K562 (cell line): ENCODE results near the gene MAST4. TPM values are rescaled to one million over a fixed set of nuclear protein-coding genes. Genes with fewer than 3 reads are reported as not detected.

ENCODE experiments used
- ATAC-seq: fragments of 200-7000 bp; cut with Tn5 transposase; 3 replicates; pipeline ENCODE4 v1.9.1; 2020; ENCODE audit warnings: moderate library complexity
- BruUV-seq: library from RNA; stranded (reverse); fragments of 400-500 nt; replicated peaks from 2 replicates; lab custom pipeline; 2021; lab: Mats Ljungman, UMichigan
- CTCF ChIA-PET: fragments of 300-600 bp; formaldehyde crosslinking; extraction: SDS; loops from one replicate; lab custom pipeline; 2021; ENCODE audit warnings: low intra/inter-chr PET ratio; lab: Yijun Ruan, JAX
- POLR2A ChIA-PET: fragments of 300-600, 350-650 bp; sonication (Branson Sonifier 250); formaldehyde crosslinking; extraction: SDS; loops from one replicate; lab custom pipeline; 2021; ENCODE audit warnings: antibody characterized with exemption, inconsistent platforms; lab: Yijun Ruan, JAX
- DNase-seq, 4 experiments: peaks; one replicate each; pipeline versions ENCODE4 v3.0.0 to v3.0.0-alpha.2; 2011 to 2018; ENCODE audit warnings: low spot score in 3 of 4, mixed read lengths in 3 of 4; ENCODE audit errors: extremely low read depth in 1 of 4
- FAIRE-seq: peaks from 2 replicates; lab custom pipeline; 2011; peaks lifted over from hg19 to GRCh38; lab: Jason Lieb, UNC
- H2AFZ ChIP-seq: 2 replicates; pipeline ENCODE4 v1.6.0; 2011; ENCODE audit warnings: low read depth, low read length, control low read depth, inconsistent platforms
- H3K27ac ChIP-seq: fragments of 200-600 bp; 3 replicates; pipeline ENCODE4 v1.8.0; 2011; ENCODE audit warnings: low read depth, mild to moderate bottlenecking, control low read depth, inconsistent platforms, low read length, moderate library complexity, mixed read lengths; ENCODE audit errors: extremely low read depth
- H3K27me3 ChIP-seq, 2 experiments: fragments of 300-600 bp in 1 of 2; 2 replicates in 1 of 2; 3 replicates in 1 of 2; pipeline versions ENCODE4 v1.6.0 to v1.8.0; 2011; ENCODE audit warnings: inconsistent platforms in 2 of 2, low read length in 2 of 2, mild to moderate bottlenecking in 1 of 2, mixed read lengths in 1 of 2, moderate library complexity in 1 of 2; ENCODE audit not compliant: control insufficient read depth in 2 of 2, insufficient read depth in 2 of 2
- H3K36me3 ChIP-seq: fragments of 300-600 bp; 3 replicates; pipeline ENCODE4 v1.8.0; 2011; ENCODE audit warnings: mild to moderate bottlenecking, low read length, inconsistent platforms; ENCODE audit not compliant: control insufficient read depth, insufficient read depth
- H3K4me1 ChIP-seq, 2 experiments: fragments of 200-600 bp in 1 of 2; replicated peaks in 1 of 2; 2 replicates in 1 of 2; 3 replicates in 1 of 2; pipeline versions ENCODE4 v1.5.1 to v1.8.0; 2011; ENCODE audit warnings: inconsistent platforms in 2 of 2, low read length in 2 of 2, mild to moderate bottlenecking in 1 of 2, mixed read lengths in 1 of 2, moderate library complexity in 1 of 2; ENCODE audit not compliant: control insufficient read depth in 2 of 2, insufficient read depth in 2 of 2
- H3K4me2 ChIP-seq: 2 replicates; pipeline ENCODE4 v1.6.1; 2011; ENCODE audit warnings: low read length, control low read depth, inconsistent platforms, mixed read lengths; ENCODE audit not compliant: insufficient read depth
- H3K4me3 ChIP-seq: fragments of 200-600 bp; sonication (generic), shearing (Covaris generic); 2 replicates; pipeline ENCODE4 v1.5.1; 2016; ENCODE audit warnings: control low read depth, inconsistent platforms
- H3K79me2 ChIP-seq: fragments of 200-600 bp; 3 replicates; pipeline ENCODE4 v1.8.0; 2011; ENCODE audit warnings: low read length, inconsistent platforms; ENCODE audit not compliant: control insufficient read depth, insufficient read depth
- H3K9ac ChIP-seq, 2 experiments: 2 replicates each; pipeline versions ENCODE4 v1.6.0 to v1.6.1; 2011; ENCODE audit warnings: low read depth in 2 of 2, low read length in 2 of 2, control low read depth in 1 of 2, inconsistent platforms in 1 of 2, mild to moderate bottlenecking in 1 of 2, mixed read lengths in 1 of 2; ENCODE audit not compliant: insufficient read depth in 1 of 2
- H3K9me1 ChIP-seq: one replicate; pipeline ENCODE4 v1.6.0; 2011; ENCODE audit warnings: inconsistent platforms, mild to moderate bottlenecking, low read length, moderate library complexity; ENCODE audit not compliant: control insufficient read depth, insufficient read depth
- H3K9me3 ChIP-seq: replicated peaks from 2 replicates; pipeline ENCODE4 v1.5.1; 2011; ENCODE audit warnings: low read depth, low read length, inconsistent platforms; ENCODE audit not compliant: control insufficient read depth, insufficient read depth
- H4K20me1 ChIP-seq: replicated peaks from 2 replicates; pipeline ENCODE4 v1.6.1; 2011; ENCODE audit warnings: low read length, inconsistent platforms, mixed read lengths; ENCODE audit not compliant: control insufficient read depth, insufficient read depth
- ESRRA ChIP-seq: fragments of 450-650 bp; IDR thresholded peaks from 2 replicates; pipeline ENCODE4 v1.6.1; 2014; ENCODE audit warnings: low read depth, mild to moderate bottlenecking, moderate library complexity, borderline replicate concordance
- MXD1 ChIP-seq: fragments of 250-450 bp; sonication (Bioruptor Pico); IDR thresholded peaks from 2 replicates; pipeline ENCODE4 v1.8.0; 2021; ENCODE audit warnings: borderline replicate concordance, mild to moderate bottlenecking, moderate library complexity; ENCODE audit not compliant: poor library complexity, severe bottlenecking
- NR0B1 ChIP-seq: fragments of 450-650 bp; IDR thresholded peaks from one replicate; pipeline ENCODE4 v1.6.1; 2018; ENCODE audit warnings: mild to moderate bottlenecking, moderate library complexity; ENCODE audit not compliant: partially characterized antibody
- NUFIP1 ChIP-seq: fragments of 450-650 bp; IDR thresholded peaks from 2 replicates; pipeline ENCODE4 v1.6.1; 2018; ENCODE audit not compliant: partially characterized antibody
- SREBF1 ChIP-seq: fragments of 150-350 bp; IDR thresholded peaks from 2 replicates; pipeline ENCODE4 v1.6.1; 2014; ENCODE audit warnings: antibody characterized with exemption, low read depth, low read length, borderline replicate concordance
- TOE1 ChIP-seq, 2 experiments: fragments of 450-650 bp in 1 of 2; sonication (generic) in 1 of 2; formaldehyde crosslinking in 1 of 2; IDR thresholded peaks; 2 replicates each; pipeline versions ENCODE4 v1.7.1 to v1.8.0; 2016 to 2022; ENCODE audit warnings: borderline replicate concordance in 2 of 2, mild to moderate bottlenecking in 2 of 2, antibody characterized with exemption in 1 of 2, inconsistent platforms in 1 of 2, low read depth in 1 of 2, missing genetic modification reagents in 1 of 2, moderate library complexity in 1 of 2
- ZNF133 ChIP-seq: fragments of 250-450 bp; sonication (Bioruptor Pico); IDR thresholded peaks from 2 replicates; pipeline ENCODE4 v1.4.0; 2020; ENCODE audit warnings: mild to moderate bottlenecking
- ZNF146 ChIP-seq: IDR thresholded peaks from one replicate; pipeline ENCODE4 v1.6.1; 2018; ENCODE audit warnings: missing compliant biosample characterization; ENCODE audit not compliant: unreplicated experiment
- ZNF354B ChIP-seq: fragments of 250-450 bp; sonication (Bioruptor Pico); IDR thresholded peaks from 2 replicates; pipeline ENCODE4 v1.4.0; 2020
- ZNF655 ChIP-seq: fragments of 250-450 bp; sonication (Bioruptor Pico); IDR thresholded peaks from 2 replicates; pipeline ENCODE4 v1.5.0; 2021
- in situ Hi-C: fragments of 300-500 bp; cut with MboI; formaldehyde crosslinking; loops from 4 replicates; pipeline ENCODE4 v1.15.0; 2018; ENCODE audit warnings: inconsistent platforms, mixed read lengths
- intact Hi-C: fragments of 100-400 bp; cut with micrococcal nuclease; formaldehyde crosslinking; loops from 2 replicates; pipeline ENCODE4 v1.14.2; 2022
- polyA plus RNA-seq, 8 experiments: library from polyadenylated mRNA; depleted of rRNA in 4 of 8; stranded (reverse) in 5 of 8; unstranded in 3 of 8; fragments of >200 nt; fragmentation: Nextera tagmentation in 2 of 8; fragmentation: Illumina TruSeq in 1 of 8; extraction: Ambion mirVana in 2 of 8; extraction: Trizol in 1 of 8; gene quantifications; 2 replicates each; pipeline versions ENCODE4 v1.2.1 to v1.2.3, GENCODE V29; 2011 to 2014; ENCODE audit warnings: inconsistent platforms in 1 of 8, missing spikeins in 1 of 8
- total RNA-seq, 7 experiments: library from RNA; depleted of rRNA in 6 of 7; stranded (reverse); fragments of >200 nt in 6 of 7; fragmentation: Illumina TruSeq in 2 of 7; extraction: Trizol in 2 of 7; gene quantifications; 2 replicates each; pipeline versions ENCODE4 v1.2.1 to v1.2.3, GENCODE V29; 2011 to 2021; ENCODE audit warnings: low replicate concordance in 1 of 7

MAST4 gene
- total and polyA plus RNA-seq, 9 of the 15 experiments (the other 6 are each of a cell fraction or from before 2014, with no cell fraction given), result 0.88 to 10.1 (median 5.2) TPM

- FAIRE-seq, result no peak
- H3K27me3 ChIP-seq, result no peaks in the 10 kb centered on the region
- H3K9ac ChIP-seq, result no peak overlapping the region
- POLR2A ChIA-PET, result no interaction called here
- H3K27ac ChIP-seq, result no peak overlapping the region
- no peaks in the 10 kb centered on the region for H4K20me1 ChIP-seq
- no peak overlapping the region for H3K4me3 ChIP-seq
- peaks cover 31% of the 10 kb centered on the region; the same call in 2 of the 3 replicates for H3K36me3 ChIP-seq
- CTCF ChIA-PET, result no interaction called here
- no peak for TF ChIP-seq NUFIP1
- TF ChIP-seq SREBF1, result no peak
- no peak for TF ChIP-seq NR0B1
- TF ChIP-seq MXD1 (CRISPR knock-in tag), result no peak
- TF ChIP-seq TOE1 (IDR thresholded peaks at IDR 0.05; ENCODE audit: borderline replicate concordance), result no peak
- TF ChIP-seq TOE1 (CRISPR knock-in tag; IDR thresholded peaks at IDR 0.05; ENCODE audit: borderline replicate concordance, low read depth), result no peak
- TF ChIP-seq ESRRA, result no peak
- no peak for TF ChIP-seq ZNF133
- no peak for TF ChIP-seq ZNF655 (CRISPR knock-in tag)
- TF ChIP-seq ZNF146 (CRISPR knock-in tag), result no peak
- TF ChIP-seq ZNF354B (CRISPR knock-in tag), result no peak
- in situ Hi-C loops, result loop anchor here (10.0 kb wide), 1 partner anchor 147 kb away; no protein-coding TSS in a partner anchor
- no peaks in the 10 kb centered on the region for H3K9me1 ChIP-seq
- no TSS peak for BruUV-seq
- no peaks in the 10 kb centered on the region for H3K79me2 ChIP-seq
- no peak overlapping the region for H3K4me2 ChIP-seq
- no peak overlapping the region for H2AFZ ChIP-seq
- intact Hi-C loops, result no loop called here
- H3K9me3 ChIP-seq, result no peaks in the 10 kb centered on the region
- no peak for ATAC-seq
- peaks cover 0 to 3% of the 10 kb centered on the region in 2 experiments; a peak in 1 of 5 replicates for H3K4me1 ChIP-seq
- DNase-seq, result no peak
These were observed 545.5 kb downstream of the MAST4 start for GRCh38 chr5:67141644-67142043.
